Measurements from ENCODE around the gene MMD.

The MMD gene

DNA sequence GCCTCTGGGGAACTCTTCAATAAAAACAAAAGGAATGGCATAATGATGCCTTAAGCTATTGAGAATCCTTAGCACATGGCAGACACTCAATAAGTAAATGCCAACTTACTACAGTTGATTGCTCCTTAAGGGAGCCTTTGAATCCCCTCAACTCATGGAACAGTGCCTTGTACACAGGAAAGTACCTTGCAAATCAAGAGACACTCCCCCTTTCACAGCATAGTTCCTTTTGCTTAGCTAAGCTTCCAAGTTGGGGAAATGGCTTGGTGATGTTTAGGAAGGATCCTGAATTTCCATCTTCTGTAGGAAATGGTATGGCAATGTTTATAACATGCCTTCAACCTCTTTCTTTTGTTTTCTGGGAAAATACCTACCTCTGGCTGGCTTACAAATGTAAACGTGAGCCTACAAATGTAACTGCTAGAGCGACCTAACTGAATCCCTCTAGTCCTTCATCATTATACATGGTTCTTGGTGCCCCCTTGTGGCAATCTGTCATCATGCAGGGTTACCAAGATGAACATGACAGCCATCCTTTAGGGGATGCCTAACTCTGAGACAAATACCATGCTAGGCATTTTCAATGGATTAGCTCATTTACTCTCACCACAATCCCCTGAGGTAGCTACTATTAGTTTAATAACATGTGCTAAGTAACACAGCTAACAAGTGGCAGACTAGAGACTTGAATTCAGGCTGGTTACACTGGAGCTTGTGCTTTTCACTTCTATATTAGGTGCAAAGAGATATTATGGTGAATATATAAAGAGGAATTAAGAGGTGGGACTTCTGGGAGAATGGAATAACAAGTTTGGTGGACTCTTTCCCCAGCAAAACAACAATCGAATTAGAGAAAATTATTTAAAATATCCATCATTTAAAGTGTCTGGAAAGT is 65.0 kb downstream of the MMD start:
- Histone ChIP-seq H3K27me3 (replicated peaks; ENCODE audit: control insufficient read depth, insufficient read depth, low read length) (no peaks in the 10 kb centered on the region), H3K4me3 (replicated peaks; ENCODE audit: low read depth, low read length) (no peak overlapping the region), H3K36me3 (ENCODE audit: control insufficient read depth, insufficient read depth, low read length) (no peaks in the 10 kb centered on the region)
- TF ChIP-seq, protein P1, sequence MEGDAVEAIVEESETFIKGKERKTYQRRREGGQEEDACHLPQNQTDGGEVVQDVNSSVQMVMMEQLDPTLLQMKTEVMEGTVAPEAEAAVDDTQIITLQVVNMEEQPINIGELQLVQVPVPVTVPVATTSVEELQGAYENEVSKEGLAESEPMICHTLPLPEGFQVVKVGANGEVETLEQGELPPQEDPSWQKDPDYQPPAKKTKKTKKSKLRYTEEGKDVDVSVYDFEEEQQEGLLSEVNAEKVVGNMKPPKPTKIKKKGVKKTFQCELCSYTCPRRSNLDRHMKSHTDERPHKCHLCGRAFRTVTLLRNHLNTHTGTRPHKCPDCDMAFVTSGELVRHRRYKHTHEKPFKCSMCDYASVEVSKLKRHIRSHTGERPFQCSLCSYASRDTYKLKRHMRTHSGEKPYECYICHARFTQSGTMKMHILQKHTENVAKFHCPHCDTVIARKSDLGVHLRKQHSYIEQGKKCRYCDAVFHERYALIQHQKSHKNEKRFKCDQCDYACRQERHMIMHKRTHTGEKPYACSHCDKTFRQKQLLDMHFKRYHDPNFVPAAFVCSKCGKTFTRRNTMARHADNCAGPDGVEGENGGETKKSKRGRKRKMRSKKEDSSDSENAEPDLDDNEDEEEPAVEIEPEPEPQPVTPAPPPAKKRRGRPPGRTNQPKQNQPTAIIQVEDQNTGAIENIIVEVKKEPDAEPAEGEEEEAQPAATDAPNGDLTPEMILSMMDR (IDR thresholded peaks at IDR 0.05; ENCODE audit: insufficient read depth, low read length, poor library complexity, severe bottlenecking) = peak; percentile 76
- peak; percentile 18 for DNase-seq (ENCODE audit: extremely low read depth, insufficient read length)

DNA sequence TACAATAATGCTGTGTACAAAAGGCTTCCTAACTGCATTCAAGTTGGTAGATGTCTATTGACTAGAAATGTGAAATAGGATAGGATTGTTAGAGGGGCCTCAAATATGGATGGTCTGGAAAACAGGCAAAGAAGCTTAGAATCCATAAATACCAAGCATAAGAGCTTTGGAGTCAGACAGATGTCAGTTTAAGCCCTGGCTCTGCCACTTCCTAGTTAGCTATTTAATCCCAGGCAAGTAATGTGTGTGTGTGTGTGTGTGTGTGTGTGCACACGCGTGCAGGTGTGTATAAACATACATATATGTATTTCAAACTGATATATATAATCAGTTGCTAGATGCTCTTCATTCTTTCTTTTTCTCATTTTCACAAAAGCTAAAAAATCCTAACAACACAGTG is 66.7 kb downstream of the MMD start:
- no peaks in the 10 kb centered on the region for H3K27me3 ChIP-seq (replicated peaks; ENCODE audit: control insufficient read depth, insufficient read depth, low read length)
- TF ChIP-seq, protein P1 (IDR thresholded peaks at IDR 0.05; ENCODE audit: insufficient read depth, low read length, poor library complexity, severe bottlenecking) = no peak

DNA sequence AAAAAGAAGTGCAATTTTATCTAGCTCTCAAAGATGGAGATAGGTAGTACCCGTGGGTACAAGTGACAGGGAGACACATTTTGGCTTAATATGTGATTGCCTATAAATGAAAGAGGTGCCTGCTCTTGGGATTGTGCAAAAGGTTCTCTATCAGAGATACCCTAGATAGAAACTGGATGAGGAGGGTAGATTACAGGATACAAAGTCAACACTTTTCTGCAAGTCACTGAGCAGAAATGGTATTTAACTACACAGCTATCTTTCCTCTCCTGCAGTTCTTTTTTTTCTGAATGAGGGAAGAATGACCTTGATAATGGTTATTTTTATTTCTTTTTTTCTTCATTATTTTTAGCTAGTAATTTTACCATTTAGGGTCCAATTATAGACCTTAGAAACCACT is 67.6 kb downstream of the MMD start:
- Histone ChIP-seq H3K4me3 (replicated peaks; ENCODE audit: low read depth, low read length) (no peak overlapping the region), H3K27me3 (replicated peaks; ENCODE audit: control insufficient read depth, insufficient read depth, low read length) (no peaks in the 10 kb centered on the region), H3K36me3 (ENCODE audit: control insufficient read depth, insufficient read depth, low read length) (no peaks in the 10 kb centered on the region)
- no peak for DNase-seq (ENCODE audit: extremely low read depth, insufficient read length)
- TF ChIP-seq, protein P1 (IDR thresholded peaks at IDR 0.05; ENCODE audit: insufficient read depth, low read length, poor library complexity, severe bottlenecking) = no peak

More for the DNA sequence above, 66.7 kb downstream of the MMD start:
- no peak for DNase-seq (ENCODE audit: extremely low read depth, insufficient read length)
- H3K36me3 ChIP-seq (ENCODE audit: control insufficient read depth, insufficient read depth, low read length) = no peaks in the 10 kb centered on the region
- no peak overlapping the region for H3K4me3 ChIP-seq (replicated peaks; ENCODE audit: low read depth, low read length)

DNA sequence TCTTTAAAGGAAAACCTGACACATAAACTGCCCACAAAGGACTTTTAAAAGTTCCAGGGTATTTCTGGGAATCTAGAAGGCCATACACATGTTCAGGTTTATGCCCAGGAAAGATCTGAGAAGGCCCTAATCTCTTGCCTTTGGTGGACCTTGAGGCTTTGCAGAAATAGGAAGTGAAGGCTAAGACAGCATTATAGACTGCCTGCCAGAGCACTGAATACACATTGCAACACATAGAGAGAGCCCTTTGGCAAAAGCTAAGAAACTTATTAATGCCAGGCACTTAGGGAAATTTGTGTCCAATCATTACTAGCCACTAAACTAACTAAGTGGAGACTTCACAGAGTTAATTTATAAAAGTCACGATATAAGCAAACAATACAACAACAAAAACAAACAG is 70.4 kb downstream of the MMD start:
- Histone ChIP-seq H3K4me3 (replicated peaks; ENCODE audit: low read depth, low read length) (no peak overlapping the region), H3K27me3 (replicated peaks; ENCODE audit: control insufficient read depth, insufficient read depth, low read length) (no peaks in the 10 kb centered on the region), H3K36me3 (ENCODE audit: control insufficient read depth, insufficient read depth, low read length) (no peaks in the 10 kb centered on the region)
- TF ChIP-seq, protein P1 (IDR thresholded peaks at IDR 0.05; ENCODE audit: insufficient read depth, low read length, poor library complexity, severe bottlenecking) = no peak
- no peak for DNase-seq (ENCODE audit: extremely low read depth, insufficient read length)

DNA sequence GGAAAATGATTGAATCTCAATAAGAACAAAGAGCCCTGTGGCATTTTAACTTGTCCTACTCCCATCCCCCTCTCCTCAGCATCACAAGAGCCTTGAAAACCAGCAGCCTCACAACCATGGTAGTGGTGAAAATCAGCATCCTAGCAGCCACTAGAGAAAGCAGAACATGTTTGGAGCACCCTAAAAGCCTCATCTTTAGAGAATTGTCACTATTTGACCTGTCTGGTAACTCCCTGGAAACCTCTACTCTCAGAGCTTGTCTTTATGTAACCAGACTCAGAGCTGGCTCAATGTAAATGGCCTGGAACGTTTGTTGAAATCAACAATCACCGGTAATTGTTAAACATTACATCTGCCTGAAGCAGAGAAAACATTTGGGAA is 70.8 kb downstream of the MMD start:
- no peak for DNase-seq (ENCODE audit: extremely low read depth, insufficient read length)
- Histone ChIP-seq H3K36me3 (ENCODE audit: control insufficient read depth, insufficient read depth, low read length) (no peaks in the 10 kb centered on the region), H3K27me3 (replicated peaks; ENCODE audit: control insufficient read depth, insufficient read depth, low read length) (no peaks in the 10 kb centered on the region), H3K4me3 (replicated peaks; ENCODE audit: low read depth, low read length) (no peak overlapping the region)
- TF ChIP-seq, protein P1 (IDR thresholded peaks at IDR 0.05; ENCODE audit: insufficient read depth, low read length, poor library complexity, severe bottlenecking) = no peak

Data from GM06990 (cell line).